ENCODE measurements around the gene CFHR5. TPM values are rescaled to one million over a fixed set of nuclear protein-coding genes. Genes with fewer than 3 reads are reported as not detected.

Gene CFHR5
- total and polyA plus RNA-seq, 2 donors (not counting 3 experiments of a cell fraction or from before 2014, with no cell fraction given) = not detected

GRCh38 chr1:197011614-197012013, 34.3 kb downstream of the CFHR5 start:
- ChIA-PET POLR2A (no interaction called here), CTCF (no interaction called here)
- Histone ChIP-seq H3K36me3 (ENCODE audit: control insufficient read depth in 2 of 2, extremely low read depth in 1 of 2, insufficient read depth in 2 of 2, low read length in 2 of 2) (no peaks in the 10 kb centered on the region), H3K9ac (replicated peaks; ENCODE audit: extremely low read depth, insufficient read depth, low read length) (no peak overlapping the region), H3K27ac (ENCODE audit: insufficient read depth, low read depth, low read length) (no peak overlapping the region), H3K4me3 (replicated peaks in 1 of 3; ENCODE audit: insufficient read depth in 1 of 3, low read depth in 1 of 3, low read length in 3 of 3) (no peak overlapping the region), H4K20me1 (replicated peaks; ENCODE audit: control insufficient read depth, extremely low read depth, insufficient read depth, low read length) (no peaks in the 10 kb centered on the region), H3K79me2 (ENCODE audit: control insufficient read depth, insufficient read depth, low read length) (no peaks in the 10 kb centered on the region), H3K9me3 (replicated peaks; ENCODE audit: control insufficient read depth, insufficient read depth, low read length) (no peaks in the 10 kb centered on the region), H3K4me2 (ENCODE audit: insufficient read depth, low read length) (no peak overlapping the region), H3K9me1 (replicated peaks; ENCODE audit: control insufficient read depth, extremely low read depth, insufficient read depth, low read length) (no peaks in the 10 kb centered on the region), H2AFZ (ENCODE audit: low read depth, low read length) (no peak overlapping the region), H3K4me1 (ENCODE audit: control insufficient read depth, extremely low read depth, insufficient read depth, low read length) (no peaks in the 10 kb centered on the region), H3K27me3 (ENCODE audit: control insufficient read depth in 2 of 2, insufficient read depth in 2 of 2, low read length in 2 of 2) (no peaks in the 10 kb centered on the region)
- FAIRE-seq = no peak
- intact Hi-C loops (cut with micrococcal nuclease) (no loop called here), dilution Hi-C loops (cut with MboI; ENCODE audit: extremely low pct_ligation_motif_present, low sequenced_read_pairs) (no loop called here)
- no peak for DNase-seq (ENCODE audit: low read depth, low spot score)
- no TSS peak for BruUV-seq (replicated peaks)
- TF ChIP-seq GATA2 (IDR thresholded peaks at IDR 0.05; ENCODE audit: insufficient read depth, insufficient read length, low read depth, low read length) (no peak), JUN (IDR thresholded peaks at IDR 0.05; ENCODE audit: borderline replicate concordance, insufficient read depth, insufficient read length, low read depth) (no peak), POLR2A (IDR thresholded peaks at IDR 0.05; ENCODE audit: low read depth, low read length) (no peak), MYC (IDR thresholded peaks at IDR 0.05; ENCODE audit: low read depth, low read length) (no peak), CTCF (IDR thresholded peaks at IDR 0.05; ENCODE audit: extremely low read depth in 1 of 2, insufficient read depth in 1 of 2, low read depth in 1 of 2, low read length in 2 of 2) (no peak), FOS (IDR thresholded peaks at IDR 0.05; ENCODE audit: borderline replicate concordance, insufficient read depth, low read length) (no peak), EZH2 (IDR thresholded peaks at IDR 0.05; ENCODE audit: borderline replicate concordance, low read depth, low read length, severe bottlenecking) (no peak), MAX (IDR thresholded peaks at IDR 0.05; ENCODE audit: insufficient read depth, insufficient read length) (no peak), POLR2AphosphoS5 (IDR thresholded peaks at IDR 0.05; ENCODE audit: insufficient read depth, low read depth, low read length) (no peak)
